Loucy (cell line): ENCODE measurements around the gene ACAA2.

Experiments used
- CTCF ChIP-seq: fragments of 200-600 bp; sonication (generic); conservative IDR thresholded peaks from 2 replicates; pipeline ENCODE4 v1.5.1; 2014; ENCODE audit warnings: mild to moderate bottlenecking, antibody characterized with exemption, low read length
- EZH2phosphoT487 ChIP-seq: fragments of 200-600 bp; IDR thresholded peaks from 2 replicates; pipeline ENCODE4 v1.6.1; 2018; ENCODE audit warnings: antibody characterized with exemption, mild to moderate bottlenecking, moderate library complexity, borderline replicate concordance

- TF ChIP-seq CTCF (no peak), EZH2phosphoT487 (no peak)
Observed at GRCh38 chr18:49751427-49752094, 61.8 kb downstream of the ACAA2 start.
